ENCODE measurements around the gene GSTO2.

The GSTO2 gene

DNA sequence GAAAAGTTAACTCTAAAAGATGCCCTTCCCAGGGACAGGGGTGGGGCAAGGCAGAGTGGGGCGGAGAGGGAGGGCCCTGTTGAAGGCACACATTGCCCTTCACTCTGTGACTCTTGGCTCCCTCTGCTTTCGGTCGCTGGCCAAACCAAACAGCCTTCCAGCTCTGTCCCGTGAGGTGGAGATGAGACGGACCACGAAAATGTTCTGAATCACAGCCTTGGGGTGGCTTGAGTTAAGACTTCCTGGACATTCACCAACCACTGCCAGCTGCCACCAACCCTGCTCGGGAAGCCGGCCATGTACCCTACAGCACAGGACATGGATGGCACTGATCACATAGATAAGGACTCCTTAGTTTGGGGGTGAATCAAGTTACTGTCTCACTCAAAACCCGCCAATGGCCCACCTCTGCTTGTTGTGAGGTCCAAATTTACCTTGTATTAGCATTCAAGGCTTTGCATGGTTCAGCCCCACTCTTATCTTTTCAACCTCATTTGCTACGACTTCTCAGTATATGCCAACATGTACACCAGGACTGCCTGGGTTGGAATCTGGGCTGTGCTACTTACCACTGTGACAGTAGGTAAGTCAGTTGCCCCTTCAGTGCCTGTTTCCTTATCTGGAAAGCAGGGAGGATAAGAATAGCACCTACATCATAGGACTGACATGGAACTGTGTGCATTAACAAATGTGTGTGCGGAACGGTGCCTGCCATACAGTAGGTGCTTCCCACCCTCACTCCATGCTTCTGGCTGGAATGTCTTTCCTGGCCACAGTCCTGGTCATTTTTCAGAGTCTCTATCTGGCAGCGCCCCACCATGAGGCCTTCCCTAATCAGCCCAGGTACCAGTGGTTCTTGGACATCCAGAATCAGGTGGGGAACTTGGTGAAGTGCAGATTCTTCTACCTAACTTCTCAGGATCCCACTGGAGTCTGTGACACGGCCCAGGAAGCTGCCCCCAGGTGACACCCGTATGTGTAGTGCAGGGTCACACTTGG, 41.3 kb downstream of the GSTO2 start:
- no peak for DNase-seq

DNA sequence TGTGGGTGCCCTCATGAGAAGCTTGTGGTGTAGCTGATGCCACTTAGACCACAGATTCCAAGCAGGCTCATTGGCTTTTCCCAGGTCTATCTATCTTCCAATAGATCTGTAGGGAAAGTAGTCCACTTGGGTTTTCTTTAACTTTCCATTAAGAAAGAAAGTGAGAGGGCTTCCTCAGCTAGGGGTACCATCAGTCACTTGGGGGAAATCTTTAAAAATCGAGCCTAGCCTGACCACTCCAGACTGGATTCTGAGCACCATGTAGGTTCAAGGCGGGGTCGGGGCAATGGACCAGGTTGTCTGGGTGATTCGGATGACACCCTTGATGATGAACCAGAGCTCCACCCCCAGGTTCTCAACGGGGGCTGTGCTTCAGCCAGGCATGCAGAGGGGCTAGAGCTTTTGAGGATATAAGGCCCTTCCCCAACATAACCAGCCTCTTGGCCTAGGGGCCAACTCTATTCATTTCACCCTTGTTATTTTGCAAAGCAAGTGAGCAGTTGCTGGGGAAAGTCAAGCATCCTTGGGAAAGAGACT, 42.3 kb downstream of the GSTO2 start:
- DNase-seq = no peak

DNA sequence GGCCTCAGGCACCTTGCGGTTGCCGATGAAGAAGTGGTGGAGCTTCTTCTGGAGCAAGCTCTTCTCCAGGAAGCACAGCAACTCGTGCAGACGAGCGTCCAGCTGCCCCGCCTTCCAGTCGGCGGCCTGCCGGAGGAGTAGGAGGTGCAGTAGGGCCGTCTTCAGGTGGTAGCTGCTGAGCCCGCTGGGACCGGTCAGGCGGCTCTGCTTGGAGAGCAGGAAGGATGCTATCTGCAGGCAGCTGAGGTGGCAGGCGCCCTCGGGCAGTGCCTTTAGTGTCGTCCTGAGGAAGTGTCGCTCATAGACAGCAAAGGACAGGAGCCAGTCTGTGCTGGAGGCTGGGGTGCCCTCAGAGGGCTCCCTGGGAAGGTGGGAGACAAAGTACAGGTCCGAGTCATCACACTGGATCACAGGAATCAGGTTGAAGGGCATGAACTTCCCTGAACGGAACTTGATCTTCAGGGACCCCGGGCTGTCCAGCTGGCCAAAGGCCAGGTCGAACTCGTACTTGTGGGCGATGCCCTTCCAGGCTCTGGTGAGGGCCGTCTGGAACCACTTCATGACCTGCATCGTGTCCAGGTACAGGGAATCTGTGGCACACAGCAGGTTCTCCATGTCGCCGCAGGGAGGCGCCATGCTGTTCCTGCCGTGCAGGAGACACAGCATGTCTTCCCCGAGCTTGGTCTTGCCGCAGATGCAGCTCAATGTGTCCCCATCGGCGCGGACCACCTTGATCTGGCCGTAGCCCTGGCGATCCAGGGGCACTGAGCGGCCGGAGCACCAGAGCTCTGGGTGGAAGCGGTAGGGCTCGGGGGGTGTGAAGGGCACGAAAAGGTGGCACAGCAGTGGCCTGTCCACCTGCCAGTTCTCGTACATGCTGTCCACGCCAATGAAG, 45.9 kb downstream of the GSTO2 start:
- DNase-seq = no peak

DNA sequence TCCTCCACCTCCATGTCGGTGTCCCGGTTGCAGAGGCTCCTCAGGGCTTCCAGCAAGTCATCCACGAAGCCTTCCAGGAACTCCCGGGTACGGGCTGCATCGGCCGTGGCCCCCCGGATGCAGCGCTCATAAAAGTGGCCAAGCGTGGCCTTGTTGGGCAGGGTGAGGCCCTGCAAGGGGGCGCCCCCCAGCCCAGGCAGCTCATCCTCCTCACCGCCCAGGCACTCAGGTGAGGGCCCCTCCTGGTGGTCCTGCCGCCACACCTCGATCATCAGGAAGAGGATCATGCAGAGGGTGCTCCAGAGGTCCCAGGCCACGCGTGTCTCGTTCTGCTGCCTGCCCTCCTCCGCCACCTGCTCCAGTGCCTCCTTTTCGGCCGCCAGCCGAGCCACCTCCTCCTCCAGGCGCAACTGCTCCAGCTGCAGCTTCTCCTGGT, 46.5 kb downstream of the GSTO2 start:
- no peak for DNase-seq

DNA sequence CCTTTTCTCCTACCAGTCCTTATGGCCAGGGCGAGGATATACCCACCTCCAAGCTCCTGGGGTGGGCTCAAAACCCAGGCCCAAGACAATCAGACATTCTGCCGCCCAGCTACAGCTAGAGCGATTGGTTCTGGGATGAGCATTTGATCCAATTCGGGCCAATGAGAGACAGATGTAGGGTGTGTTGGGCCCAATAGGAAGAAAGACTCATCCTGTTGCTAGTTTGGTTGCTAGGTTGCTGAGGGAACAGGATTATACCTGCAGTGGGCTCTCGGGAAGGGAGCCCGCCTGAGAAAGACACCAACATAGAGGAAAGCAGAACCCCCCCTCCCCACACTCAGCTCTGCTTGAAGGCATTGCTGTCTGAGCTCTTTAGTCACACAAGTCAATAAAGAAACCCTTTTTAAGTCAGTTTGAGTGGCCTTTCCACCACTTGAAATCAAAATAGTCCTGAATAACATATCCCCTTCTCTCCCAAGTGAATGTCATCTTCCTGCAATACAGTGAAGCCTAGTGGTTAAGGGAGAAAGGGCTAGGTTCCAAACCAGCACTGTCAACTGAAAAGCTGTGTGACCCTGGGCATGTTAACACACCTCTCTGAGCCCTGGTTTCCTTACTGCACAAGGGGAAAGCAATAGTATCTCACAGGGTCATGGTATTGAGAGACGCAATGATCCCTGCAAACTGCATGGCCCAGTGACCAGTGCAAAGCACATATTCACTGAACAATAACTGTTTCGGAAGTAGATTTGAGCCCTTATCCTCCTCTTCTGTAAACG, 47.5 kb downstream of the GSTO2 start:
- no peak for DNase-seq

DNA sequence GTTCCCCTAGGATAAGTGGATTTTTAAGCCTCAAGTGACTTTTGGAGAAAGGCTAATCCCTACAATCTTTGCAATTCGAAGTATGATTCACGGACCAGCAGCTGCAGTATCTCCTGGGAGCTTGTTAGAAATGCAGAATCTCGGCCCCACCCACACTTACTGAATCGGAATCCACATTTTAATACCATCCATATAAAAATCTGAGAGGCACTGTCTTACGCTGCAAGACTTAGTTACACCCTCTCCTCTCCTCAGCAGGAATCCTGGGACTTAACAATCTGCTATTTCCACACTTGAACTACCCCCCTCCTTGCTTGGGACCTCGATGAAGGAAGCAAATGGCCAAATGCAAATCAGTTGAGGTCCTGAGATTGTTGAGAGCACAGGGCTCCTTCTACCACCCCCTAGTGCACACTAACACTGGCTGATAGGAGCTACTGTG, 48.3 kb downstream of the GSTO2 start:
- no peak for DNase-seq

DNA sequence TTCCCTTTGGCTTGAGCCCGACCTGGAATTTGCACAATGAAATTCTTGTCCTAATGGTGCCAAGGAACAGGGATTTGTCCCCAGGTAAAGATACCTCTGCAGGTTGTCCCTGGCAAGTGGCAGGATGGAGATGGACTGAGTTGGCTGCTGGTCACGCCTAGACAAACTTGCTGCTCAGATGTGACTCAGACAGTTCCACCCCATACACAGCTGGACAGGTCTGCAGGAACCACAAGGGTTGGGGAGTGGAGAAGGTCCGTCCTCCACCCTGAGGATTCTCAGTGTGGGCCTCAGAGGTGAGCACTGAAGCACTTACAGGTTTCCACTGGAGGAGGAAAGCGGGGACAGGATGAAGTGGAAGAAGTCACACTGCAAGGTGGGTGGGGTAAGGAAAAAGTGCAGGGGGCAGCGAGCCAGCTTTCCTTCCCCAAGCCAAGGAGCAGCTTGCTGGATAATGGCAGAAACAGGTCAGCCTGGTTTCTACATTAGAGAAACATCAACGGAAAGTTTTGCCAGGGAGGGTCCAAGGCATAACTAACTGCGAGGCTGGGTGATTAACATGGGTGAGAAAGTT, 48.8 kb downstream of the GSTO2 start:
- no peak for DNase-seq

DNA sequence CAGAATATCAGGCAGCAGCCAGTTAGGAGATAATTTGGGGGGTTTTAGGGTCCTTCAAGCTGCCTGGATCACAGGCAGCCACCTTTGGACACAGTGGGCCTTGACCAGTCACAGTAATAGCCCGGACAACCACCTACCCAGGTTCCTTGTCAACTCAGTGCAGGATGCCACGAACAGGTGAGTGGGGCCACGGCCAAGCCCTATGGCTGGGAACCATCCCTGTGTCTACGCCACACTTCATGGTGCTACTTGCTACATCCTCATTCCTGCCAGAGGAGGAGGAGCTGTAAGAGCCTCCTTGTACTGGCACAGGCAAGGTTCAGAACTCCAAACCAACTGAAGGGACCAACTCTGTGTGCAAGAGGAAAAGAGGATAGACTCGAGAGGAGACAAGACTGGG, 49.3 kb downstream of the GSTO2 start:
- no peak for DNase-seq

DNA sequence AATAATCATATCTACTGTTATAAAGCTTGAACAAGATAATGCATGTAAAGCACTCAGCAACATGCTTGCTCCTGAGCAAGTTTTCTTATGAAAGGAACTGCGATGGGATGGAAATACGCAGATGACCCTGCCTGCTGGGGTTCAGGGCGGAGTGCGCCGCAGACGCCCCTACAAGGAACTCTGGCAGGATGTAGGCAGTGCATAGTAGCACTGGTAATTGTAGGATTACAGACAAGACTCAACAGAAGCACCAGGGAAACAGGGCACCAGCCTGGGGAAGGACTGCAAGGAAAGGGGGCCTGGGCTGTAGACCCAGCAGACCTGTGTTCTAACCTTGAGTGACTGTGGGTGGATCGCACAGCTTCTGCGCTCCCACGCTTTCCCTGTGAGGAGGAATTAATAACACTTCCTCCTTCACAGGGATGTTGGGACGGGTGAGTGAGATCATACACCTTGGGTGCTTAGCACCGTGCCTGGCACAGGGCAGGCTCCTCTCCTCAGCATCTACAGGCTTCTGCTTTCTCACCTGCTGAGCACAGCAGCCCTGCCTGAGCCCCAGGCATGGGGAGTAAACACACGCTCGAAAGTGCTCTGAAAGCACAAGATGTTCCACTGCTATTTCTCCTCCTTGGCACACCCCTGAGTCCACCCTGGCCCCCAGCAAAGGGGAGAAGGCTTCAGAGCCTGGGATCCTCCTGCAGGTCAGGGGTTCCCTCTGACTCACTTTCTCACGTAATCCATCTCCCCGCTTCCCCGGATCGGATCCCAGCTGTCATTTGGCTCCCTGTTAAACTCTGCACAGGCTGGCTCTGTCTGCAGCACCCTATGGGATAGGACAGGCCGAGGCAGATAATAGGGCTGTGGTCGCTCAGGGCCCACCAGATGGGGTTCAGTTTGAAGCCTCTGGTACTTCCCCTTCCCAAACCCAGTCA, 50.1 kb downstream of the GSTO2 start:
- no peak for DNase-seq

DNA sequence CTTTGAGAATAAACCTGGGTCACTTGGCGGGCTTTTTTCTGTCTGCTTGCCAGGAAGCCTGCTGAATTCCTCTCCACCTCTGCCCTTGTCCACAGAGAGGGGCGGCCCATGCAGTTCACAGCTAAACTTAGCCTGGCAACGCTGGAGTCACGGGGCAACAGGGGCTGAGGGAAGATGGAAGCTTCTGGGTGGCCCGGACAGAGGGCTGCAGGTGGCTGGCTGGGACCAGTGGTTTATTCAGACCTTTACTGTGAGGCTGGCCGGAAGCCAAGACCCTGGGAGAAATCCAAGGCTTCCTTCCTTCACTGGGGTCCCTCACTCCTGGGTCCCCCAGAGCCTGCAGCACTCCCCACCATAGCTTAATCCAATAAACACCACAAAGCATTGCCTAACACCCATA, 52.2 kb downstream of the GSTO2 start:
- no peak for DNase-seq

DNA sequence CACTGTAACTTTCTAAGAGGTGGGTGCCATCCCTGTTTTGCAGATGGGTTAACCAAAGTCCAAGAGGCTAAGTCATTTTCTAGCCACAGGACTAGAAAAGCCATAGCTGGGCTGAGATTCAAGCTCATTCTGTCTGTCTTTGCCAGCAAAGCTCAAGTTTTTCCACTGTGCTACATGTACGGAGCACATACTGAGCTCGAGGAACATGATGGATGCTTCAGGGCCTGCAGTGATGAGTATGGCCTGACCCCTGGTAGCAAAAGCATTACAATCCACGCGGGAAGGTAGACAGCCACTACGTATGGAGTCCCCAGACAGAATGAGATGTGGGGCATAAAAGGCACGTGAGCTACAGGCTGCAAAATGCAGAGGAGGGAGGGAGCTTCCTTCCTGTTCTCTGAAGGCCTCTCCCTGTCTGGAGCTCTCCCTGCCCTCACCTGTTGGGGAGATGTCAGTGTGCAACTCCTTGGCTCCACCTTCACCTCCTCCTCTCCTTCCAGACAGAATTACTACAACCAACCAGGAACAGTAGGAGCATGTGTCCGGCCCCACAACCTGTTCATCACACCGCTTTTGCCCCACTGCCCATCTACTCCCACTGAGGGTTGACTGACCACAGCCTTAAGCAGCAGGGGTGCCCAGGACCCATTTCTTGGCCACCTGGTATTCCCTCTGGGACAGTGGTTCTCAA, 52.9 kb downstream of the GSTO2 start:
- DNase-seq = no peak

DNA sequence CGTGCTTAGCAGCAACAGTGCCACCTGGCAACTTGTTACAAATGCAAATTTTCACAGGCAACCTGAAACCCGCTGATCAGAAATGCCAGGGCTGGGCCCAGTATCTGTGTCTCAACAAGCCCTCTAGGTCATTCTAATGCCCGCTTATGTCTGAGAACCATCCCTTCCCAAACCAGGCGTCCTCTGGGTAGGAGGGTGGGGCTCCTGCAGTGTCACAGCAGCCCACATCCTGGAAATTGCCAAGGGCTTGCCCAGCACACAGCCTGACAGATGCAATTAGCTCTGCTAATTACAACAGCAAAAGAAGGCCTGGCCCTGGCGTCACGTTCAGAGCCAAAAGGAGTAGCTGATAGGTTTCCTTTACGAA, 53.4 kb downstream of the GSTO2 start:
- DNase-seq = no peak

DNA sequence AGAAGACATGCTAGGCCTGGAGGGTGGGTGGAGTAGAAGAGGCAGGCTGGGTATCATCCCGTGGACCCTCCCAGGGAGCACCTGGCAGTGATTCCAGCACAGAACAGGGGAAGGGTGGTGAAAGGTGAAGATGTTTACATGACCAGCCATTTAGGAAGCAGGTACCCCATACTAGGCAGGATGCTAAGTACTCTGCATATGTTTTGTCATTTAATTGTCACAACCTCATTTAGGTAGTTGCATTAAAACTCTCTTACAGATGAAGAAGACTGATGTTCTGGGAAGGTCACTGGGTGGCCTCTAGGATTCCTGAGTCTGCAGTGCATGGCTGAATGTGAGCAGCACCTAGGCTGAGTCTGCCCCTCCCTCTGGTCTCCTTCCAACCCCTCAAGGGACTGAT, 54.1 kb downstream of the GSTO2 start:
- no peak for DNase-seq

DNA sequence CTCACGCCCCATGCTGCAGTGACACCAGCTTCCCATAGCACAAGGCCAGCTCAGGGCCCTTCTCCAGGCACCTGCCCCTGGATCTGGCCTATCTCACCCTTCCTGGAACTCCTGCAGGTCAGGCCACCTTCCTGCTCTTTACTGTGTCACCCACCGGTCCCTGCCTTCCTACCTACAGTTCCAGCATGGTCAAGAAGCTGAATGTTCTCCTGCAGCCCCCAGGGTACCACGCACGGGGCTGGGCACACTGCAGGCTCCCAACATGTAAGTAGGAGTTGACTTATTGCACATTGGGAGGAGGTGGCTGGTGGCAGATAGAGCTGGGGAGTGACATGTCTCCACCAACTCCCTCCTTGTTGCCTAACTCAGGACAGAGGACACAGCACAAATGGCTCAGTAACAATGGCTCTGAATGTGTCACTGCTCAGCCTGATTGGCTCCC, 54.8 kb downstream of the GSTO2 start:
- no peak for DNase-seq

DNA sequence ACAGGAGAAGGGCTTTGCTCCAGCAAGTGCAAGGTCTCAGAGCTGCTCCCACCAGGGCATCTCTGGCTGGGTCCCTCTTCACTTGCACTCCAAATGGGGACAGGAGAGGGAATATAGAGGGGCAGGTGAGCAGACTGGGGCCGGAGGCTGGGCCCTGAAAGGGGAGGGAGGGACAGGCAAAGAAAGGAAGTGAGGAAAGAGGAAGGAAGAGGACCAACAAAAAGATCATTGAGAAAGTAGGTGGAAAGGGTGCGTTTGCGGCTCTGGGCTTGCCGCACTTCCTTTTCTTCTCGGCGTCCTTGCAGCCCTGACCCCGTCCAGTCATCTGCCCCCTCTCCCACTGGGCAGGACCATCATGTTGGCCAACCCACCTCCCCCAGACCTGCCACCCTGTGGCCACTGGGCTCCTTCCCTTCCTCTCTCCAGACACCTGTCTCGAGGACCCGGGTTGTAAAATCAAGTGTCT, 55.3 kb downstream of the GSTO2 start:
- no peak for DNase-seq

DNA sequence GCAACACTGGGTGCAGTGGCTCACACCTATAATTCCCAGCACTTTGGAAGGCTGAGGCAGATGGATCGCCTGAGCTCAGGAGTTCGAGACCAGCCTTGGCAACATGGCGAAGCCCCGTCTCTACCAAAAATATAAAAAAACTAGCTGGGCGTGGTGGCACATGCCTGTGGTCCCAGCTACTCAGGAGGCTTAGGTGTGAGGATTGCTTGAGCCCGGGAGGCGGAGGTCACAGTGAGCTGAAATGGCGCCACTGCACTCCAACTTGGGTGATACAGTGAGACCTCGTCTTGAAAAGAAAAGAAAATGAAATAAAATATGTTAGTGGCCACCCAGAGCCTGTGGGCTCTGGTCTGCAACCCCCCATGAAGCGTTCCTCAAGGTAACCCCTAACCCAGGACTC, 55.9 kb downstream of the GSTO2 start:
- DNase-seq = no peak

DNA sequence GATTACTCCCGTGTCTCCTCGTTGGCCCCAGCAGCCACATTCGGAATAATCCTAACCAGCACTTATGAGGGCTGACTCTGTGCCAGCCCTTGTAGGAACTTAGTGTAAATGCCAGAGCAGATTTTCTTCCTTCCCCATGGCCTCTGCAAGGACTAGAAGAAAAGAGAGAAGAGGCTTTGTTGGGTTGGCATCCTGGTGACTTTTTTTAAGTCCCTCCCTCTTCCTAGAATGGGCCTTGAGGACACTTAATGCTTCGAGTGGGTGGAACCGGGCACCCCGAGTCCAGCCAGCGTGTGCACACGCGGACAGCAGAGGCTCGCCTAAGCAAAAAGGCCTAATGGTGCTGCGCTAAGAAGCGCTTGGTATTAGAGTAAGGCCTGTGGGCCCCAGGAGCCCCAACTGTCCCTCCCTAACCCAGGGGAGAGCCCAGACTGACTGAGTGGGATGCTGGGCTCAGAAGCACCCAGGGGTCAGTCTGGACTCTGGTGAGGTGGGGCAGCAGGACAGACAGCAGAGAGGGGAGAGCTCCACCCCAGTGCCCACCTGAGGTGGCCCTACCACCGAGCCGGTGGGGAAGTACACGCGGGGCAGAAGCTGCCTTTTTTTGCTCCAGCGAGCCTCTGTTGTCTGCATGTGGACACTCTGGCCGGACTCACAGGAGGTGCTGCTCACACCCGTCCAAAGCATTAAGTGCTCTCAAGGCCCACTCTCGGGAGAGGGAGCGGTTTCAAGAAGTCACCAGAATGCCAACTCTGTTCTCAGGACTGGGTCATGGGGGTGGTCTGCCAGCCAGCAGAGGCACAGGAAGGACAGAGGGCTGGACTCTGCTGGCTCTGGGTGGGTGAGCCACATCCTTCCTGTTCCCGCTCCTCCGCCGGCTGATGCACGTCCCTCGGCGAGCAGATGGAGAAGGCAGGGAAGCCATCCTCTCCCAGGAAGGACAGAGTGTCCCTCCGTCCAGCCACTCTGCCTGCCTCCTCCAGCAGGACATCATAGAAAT, 56.8 kb downstream of the GSTO2 start:
- no peak for DNase-seq

DNA sequence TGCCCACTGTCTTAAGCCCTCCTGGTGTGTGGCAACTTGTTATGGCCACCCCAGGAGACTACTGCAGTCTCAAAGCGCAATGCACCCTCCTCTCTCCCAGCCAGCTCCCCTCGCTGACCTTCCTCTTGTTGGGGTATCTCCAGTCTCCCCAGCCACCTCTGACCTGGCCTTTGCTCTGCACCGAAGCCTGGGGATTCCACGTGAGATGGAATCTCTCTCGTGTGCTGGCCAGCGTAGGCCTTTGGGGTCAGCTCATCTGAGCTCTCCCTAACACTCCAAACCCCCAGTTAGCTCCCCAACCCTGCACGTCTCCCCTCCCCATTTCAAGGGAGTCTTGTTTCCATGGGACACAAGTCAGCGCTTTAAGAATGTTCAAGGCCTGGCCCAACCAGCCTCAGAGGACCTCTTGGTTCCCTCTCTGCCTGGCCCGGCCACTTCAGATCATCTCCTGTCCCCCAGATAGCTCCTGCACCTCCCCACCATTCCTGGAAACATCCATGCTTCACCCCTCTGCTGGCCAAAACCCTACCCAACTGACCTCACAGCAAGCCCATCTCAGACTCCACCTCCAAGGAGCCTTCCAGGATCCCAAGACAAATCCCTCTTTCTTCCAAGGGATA, 58.1 kb downstream of the GSTO2 start:
- no peak for DNase-seq
